PC-9 (cell line): Measurements from ENCODE around the gene MAP9.

Experiments
- EZH2 ChIP-seq: fragments of 200-600 bp; sonication (generic); IDR thresholded peaks from 2 replicates; pipeline ENCODE4 v1.8.0; 2017; ENCODE audit warnings: antibody characterized with exemption, low read depth
- TF ChIP-seq, protein P1 (sequence below): fragments of 200-600 bp; sonication (generic); conservative IDR thresholded peaks from 2 replicates; pipeline ENCODE4 v1.6.1; 2017; ENCODE audit warnings: mixed run types, antibody characterized with exemption, mild to moderate bottlenecking, moderate library complexity

DNA sequence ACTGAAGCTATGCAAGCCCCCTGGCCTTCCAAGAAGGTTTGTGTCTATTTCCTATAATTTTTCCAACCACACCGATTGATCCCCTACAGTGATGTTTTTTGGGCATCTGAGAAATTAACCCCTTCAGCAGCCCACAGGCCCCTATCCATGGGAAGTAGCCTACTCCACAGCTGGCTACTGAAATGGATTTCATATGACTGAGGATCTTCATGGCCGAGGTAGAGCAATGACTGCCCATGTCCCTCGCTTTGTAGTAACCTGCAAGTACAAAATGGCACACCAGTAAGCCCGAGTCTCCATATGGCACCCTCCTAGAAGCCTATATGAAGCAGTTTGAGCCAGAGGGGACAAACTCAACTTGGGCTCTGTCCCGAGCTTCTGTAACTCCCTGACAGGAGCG, 36.8 kb downstream of the MAP9 start:
- TF ChIP-seq, protein P1, sequence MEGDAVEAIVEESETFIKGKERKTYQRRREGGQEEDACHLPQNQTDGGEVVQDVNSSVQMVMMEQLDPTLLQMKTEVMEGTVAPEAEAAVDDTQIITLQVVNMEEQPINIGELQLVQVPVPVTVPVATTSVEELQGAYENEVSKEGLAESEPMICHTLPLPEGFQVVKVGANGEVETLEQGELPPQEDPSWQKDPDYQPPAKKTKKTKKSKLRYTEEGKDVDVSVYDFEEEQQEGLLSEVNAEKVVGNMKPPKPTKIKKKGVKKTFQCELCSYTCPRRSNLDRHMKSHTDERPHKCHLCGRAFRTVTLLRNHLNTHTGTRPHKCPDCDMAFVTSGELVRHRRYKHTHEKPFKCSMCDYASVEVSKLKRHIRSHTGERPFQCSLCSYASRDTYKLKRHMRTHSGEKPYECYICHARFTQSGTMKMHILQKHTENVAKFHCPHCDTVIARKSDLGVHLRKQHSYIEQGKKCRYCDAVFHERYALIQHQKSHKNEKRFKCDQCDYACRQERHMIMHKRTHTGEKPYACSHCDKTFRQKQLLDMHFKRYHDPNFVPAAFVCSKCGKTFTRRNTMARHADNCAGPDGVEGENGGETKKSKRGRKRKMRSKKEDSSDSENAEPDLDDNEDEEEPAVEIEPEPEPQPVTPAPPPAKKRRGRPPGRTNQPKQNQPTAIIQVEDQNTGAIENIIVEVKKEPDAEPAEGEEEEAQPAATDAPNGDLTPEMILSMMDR = no peak
- no peak for TF ChIP-seq EZH2
